Stimulated activated CD4-positive, alpha-beta T cell treated with anti-CD3 and anti-CD28 coated beads, Interleukin-15, amount 100 ng/mL, for 24 hours (primary cell): Measurements from ENCODE around the gene ITGB4.

Experiments
- DNase-seq: peaks from one replicate; pipeline ENCODE4 v3.0.0-alpha.2; 2020

The ITGB4 gene

GRCh38 chr17:75698659-75699058, 22.6 kb upstream of the ITGB4 start:
- no peak for DNase-seq

- no peak for DNase-seq
These were observed 20.0 kb upstream of the ITGB4 start for GRCh38 chr17:75701288-75701687.

DNA sequence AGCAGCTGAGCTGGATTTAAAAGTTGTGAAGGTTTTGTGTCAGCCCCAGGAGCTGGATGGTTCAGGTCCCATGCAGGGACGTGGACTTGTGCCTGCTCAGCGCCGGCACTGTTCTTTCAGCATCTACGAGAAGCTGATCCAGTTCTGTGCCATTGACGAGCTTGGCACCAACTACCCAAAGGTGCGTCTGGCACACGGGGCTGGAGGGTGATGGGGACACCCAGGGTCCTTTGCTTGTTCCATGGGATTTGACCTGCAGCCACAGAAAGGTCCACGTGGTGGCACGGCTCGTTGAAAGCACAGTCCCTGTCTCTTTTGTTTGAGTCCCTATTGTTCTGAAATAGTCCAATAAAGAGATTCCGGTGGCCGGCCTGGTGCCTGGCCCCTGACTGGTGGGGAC, 18.1 kb upstream of the ITGB4 start:
- no peak for DNase-seq

- DNase-seq, result no peak
These were observed 17.7 kb upstream of the ITGB4 start for GRCh38 chr17:75703591-75703990.

- no peak for DNase-seq
These were observed 16.0 kb upstream of the ITGB4 start for GRCh38 chr17:75704963-75705875.

GRCh38 chr17:75706042-75706728, 15.1 kb upstream of the ITGB4 start:
- no peak for DNase-seq

- DNase-seq, result no peak
These were observed 14.1 kb upstream of the ITGB4 start for GRCh38 chr17:75707079-75707571.

DNA sequence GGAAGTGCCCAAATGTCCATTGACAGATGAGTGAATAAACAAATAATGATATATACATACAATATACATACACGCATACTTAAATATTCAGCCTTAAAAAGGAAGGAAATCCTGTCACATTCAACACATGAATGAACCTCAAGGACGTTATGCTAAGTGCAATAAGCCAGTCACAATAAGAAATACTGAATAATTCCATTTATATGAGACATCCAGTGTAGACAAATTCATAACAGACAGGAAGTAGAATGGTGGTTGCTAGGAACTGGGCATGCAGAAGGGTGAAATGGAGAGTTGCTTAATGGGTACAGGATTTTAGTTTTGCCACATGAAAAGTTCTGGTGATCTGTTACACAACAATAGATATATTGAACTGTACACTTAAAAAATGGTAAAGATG, 8.8 kb upstream of the ITGB4 start:
- no peak for DNase-seq

DNA sequence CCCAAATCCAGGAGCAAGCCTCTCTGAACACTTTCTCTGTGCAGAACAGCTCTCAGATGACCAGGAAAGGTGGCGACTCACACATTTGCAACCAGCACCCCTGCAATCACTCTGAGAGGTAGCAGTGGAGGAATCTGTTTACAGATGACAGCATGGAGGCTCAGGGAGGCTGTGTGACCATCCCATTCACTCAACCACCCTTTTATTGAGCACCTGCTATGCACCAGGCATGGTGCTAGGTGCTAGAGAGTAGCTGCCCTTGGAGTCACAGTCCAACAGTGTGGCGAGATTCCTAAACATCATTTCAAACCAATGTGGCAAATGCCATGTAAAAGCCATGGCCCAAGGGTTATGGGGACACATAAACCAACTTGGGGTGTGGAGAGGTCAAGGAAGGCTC, 1.5 kb upstream of the ITGB4 start:
- no peak for DNase-seq

GRCh38 chr17:75721463-75722011, 278 bp downstream of the ITGB4 start:
- DNase-seq, result no peak

DNA sequence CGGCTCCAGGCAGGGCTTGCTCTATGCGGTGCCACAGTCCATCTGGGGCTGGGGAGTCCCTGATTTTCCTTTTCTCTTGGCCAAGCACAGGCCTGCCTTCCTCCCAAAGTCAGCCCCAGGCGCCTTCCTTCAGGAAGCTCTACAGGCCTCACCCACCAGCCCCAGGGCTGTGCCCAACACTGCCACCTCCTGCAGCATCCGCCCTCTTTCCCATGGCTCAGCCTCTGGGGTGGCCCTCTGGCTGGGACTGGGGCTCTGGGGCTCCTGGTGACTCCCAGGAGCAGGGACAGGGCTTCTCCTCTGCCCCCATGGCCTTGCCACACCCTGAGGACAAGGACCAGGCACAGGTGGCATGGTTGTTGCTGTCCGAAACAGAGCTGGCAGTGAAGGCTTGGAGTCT, 817 bp downstream of the ITGB4 start:
- no peak for DNase-seq

DNA sequence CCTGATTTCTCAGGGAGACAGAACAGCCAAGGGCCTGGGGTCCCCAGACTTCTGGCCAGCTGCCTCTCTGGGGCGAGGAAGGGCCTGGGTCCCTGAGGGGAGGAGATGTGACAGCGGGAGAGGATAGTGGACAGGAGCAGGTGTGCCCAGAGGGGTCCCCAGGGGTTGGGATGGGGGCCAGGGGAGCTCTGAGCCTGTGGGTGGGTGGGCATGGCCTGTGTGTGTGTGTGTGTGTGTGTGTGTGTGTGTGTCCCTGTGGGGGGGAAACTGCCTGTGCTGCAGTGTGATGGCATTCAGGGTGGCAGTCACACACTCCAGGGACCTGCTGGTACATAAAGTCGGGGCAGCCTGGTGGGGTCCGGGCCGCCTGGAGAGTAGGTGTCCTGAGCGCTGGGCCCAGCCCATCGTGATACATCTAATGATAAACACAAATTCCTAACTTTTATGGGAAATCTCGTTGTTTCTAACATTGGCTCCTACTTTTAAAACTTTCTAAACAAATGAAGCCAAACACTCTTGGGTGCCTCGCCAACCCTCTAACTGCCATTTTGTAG, 1.4 kb downstream of the ITGB4 start:
- DNase-seq, result no peak

DNA sequence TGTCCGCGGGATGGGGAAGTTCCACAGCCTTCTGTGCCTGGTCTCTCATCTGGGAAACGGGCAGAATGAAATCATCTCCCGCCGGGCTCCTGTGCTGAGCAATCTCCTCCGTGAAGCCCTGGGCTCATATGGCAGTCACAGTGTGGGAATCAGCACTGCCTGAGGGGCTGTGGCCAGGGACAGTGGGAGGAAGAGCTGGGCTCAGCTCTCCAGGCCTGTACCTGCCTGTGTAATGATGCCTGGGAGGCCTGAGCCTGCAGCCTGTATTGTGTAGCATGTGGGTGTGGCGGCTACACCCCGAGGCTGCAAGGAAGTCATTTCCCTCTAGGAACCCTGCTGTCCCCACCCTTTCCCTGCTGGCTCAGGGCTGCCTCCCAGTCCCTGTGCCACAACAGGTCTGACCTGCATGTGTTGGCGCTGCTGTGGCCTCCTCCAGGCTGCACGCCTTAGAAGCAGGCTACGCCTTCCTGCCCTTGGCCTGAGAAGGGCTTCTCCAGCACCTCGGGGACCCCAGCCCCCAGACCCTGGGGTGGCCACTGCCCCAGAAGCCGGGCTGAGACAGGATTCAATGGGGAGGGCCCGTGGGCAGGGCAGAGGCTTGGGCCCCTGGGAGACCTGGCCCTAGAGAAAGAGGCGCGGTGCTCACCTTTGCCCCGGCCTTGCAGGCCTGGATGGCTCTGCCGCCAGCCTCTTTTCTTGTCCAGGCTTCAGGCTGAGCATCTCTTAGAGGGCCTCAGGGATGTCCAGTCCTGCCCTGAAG, 2.1 kb downstream of the ITGB4 start:
- no peak for DNase-seq

DNA sequence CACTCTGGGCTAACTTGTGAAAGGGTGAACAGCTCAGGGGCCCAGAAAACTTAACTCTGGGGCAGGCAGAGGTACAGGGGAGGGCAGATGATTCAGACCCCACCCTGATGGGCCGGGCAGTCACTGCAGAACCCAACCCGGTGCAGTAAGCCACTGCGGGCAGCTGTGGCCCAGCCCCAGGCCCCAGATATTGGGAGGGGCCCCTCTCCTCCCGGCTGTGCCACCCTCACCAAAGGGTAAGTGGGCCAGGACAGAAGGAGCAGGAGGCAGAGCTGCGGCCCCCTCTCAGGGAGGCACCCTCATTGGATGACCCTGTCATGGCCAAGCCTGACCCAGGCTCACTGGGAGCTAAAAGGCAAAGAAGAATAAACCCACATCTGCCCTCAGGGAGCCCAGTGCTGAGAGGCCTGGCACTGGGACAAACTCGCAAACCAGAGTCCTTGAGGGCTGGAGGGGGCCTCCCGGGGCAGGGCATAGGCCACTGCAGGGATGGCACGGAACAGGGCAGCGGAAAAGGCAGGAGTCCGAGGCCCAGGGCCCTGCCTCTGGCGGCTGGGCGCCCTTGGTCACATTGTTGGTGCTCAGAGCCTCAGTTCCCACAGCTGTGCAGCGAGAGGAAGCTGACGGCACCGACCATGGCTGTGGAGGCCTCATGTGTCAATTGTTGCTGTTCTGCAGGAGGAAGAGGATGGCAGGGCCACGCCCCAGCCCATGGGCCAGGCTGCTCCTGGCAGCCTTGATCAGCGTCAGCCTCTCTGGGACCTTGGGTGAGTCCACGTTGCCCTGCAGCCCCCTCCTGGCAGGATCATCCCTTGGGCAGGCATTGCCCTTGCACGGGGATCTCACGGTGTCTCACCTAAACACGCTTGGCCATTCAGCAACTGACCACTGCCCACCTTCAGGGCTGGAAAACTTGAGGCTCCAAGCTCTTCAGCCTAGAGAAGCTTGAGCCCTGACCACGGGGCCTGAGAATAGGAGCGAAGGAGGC, 3.1 kb downstream of the ITGB4 start:
- no peak for DNase-seq

- DNase-seq, result no peak
These were observed 4.2 kb downstream of the ITGB4 start for GRCh38 chr17:75725504-75725903.

DNA sequence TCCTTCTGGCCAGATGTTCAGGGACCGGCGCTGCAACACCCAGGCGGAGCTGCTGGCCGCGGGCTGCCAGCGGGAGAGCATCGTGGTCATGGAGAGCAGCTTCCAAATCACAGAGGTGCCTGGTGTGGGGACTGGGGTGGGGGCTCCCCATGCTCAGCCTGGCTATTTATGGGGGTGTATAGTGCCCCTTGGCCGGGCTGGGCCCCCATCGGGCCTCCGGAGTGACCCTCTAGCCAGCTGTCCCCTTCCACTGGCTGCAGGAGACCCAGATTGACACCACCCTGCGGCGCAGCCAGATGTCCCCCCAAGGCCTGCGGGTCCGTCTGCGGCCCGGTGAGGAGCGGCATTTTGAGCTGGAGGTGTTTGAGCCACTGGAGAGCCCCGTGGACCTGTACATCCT, 6.1 kb downstream of the ITGB4 start:
- no peak for DNase-seq

DNA sequence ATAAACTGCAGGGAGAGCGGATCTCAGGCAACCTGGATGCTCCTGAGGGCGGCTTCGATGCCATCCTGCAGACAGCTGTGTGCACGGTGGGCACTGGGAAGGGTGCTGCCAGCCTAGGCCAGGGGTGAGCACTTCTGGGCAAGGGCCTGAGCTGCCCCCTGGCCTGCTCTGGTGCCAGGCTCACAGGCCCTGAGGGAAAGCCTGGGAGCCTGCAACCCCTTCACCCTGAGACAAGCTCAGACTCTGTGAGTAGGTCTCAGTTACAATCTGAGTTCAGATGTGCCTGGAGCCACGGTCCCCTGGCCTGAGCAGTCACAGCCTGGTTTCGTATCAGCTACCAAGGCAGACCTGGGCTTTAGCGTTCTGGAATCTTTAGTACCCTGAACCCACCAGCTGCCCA, 8.1 kb downstream of the ITGB4 start:
- DNase-seq, result no peak

DNA sequence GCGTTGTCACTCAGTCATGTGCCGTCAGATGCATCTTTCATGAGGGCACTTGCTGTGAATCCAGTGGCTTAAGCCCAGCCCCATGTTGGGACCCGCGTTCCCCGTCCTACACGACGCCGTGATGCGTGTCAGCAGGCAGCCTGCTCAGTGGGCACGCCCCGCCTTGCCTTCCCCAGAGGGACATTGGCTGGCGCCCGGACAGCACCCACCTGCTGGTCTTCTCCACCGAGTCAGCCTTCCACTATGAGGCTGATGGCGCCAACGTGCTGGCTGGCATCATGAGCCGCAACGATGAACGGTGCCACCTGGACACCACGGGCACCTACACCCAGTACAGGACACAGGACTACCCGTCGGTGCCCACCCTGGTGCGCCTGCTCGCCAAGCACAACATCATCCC, 8.8 kb downstream of the ITGB4 start:
- no peak for DNase-seq

- no peak for DNase-seq
These were observed 9.9 kb downstream of the ITGB4 start for GRCh38 chr17:75731086-75731715.

DNA sequence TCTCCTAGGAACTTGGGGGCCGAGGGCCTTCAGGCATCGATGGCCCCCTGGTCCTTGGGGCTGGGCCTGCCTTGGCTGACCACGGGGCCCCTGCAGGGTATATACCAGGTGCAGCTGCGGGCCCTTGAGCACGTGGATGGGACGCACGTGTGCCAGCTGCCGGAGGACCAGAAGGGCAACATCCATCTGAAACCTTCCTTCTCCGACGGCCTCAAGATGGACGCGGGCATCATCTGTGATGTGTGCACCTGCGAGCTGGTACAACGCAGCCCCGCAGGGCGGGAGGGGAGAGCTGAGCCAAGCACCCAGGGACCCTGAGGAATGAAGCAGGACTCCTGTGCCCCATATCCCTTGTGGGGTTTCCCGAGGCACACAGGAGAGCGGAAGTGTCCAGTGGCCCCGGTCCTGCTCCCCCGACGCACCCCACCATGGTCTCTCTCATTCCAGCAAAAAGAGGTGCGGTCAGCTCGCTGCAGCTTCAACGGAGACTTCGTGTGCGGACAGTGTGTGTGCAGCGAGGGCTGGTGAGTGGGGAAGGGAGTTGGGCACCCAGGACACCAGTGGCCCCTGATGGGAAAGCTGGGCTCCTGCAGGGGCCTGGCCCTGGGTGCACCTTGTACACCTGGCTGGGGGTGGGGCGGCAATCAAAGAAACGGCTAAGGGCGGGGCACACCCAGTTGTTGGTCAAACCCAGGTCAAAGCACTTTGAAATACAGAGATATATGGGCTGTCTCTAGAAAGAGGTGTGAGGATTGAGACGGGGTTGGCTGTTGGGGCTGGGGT, 10.6 kb downstream of the ITGB4 start:
- DNase-seq, result no peak
